Activated gamma-delta T cell treated with Interleukin-2 at 50 U/mL for 16 hours (primary cell): ENCODE data around the gene IST1.

Experiments used
- DNase-seq: peaks from one replicate; pipeline ENCODE4 v3.0.0-alpha.2; 2020

The IST1 gene

GRCh38 chr16:71969353-71969752, 74.0 kb downstream of the IST1 start:
- DNase-seq: no peak

GRCh38 chr16:71971571-71971970, 76.2 kb downstream of the IST1 start:
- no peak for DNase-seq

- DNase-seq: no peak
Observed at GRCh38 chr16:71972356-71972755, 77.0 kb downstream of the IST1 start.

- no peak for DNase-seq
Observed at GRCh38 chr16:71973001-71973400, 77.7 kb downstream of the IST1 start.

GRCh38 chr16:71974068-71974818, 78.9 kb downstream of the IST1 start:
- no peak for DNase-seq
